ENCODE results near the gene SERINC3. TPM values are rescaled to one million over a fixed set of nuclear protein-coding genes. Genes with fewer than 3 reads are reported as not detected.

Gene SERINC3
- total and polyA plus RNA-seq, 2 experiments from 2014 or later = 18.1 to 33.0 TPM

- TF ChIP-seq EZH2phosphoT487 (IDR thresholded peaks at IDR 0.05; ENCODE audit: unreplicated experiment) = no peak
- no peak for TF ChIP-seq REST (IDR thresholded peaks at IDR 0.05; ENCODE audit: unreplicated experiment)
- TF ChIP-seq ZNF114 (CRISPR knock-in tag; IDR thresholded peaks at IDR 0.05) = no peak
- no peak for TF ChIP-seq NANOG (IDR thresholded peaks at IDR 0.05; ENCODE audit: borderline replicate concordance)
- TF ChIP-seq ETS1 (IDR thresholded peaks at IDR 0.05) = no peak
- TF ChIP-seq ZNF331 (CRISPR knock-in tag; IDR thresholded peaks at IDR 0.05; ENCODE audit: low read depth) = no peak
- no peak for TF ChIP-seq EZH2 (IDR thresholded peaks at IDR 0.05; ENCODE audit: low read depth, unreplicated experiment)
Observed at GRCh38 chr20:44465001-44465560, 56.8 kb downstream of the SERINC3 start (continued).

GRCh38 chr20:44464514-44464913, 57.4 kb downstream of the SERINC3 start:
- Histone ChIP-seq H3K4me2 (no peak overlapping the region), H3K27ac (ENCODE audit: low read depth) (0 out of 2 replicates have a peak overlapping the region, but pooled peaks have one; percentile 19), H3K4me1 (ENCODE audit: insufficient read depth) (no peaks in the 10 kb centered on the region; the same call in 1 of the 2 replicates), H3K4me3 (no peak overlapping the region), H3K79me2 (replicated peaks; ENCODE audit: insufficient read depth) (no peaks in the 10 kb centered on the region), H2AFZ (no peak overlapping the region; the same call in 1 of the 2 replicates), H3K36me3 (ENCODE audit: insufficient read depth) (no peaks in the 10 kb centered on the region), H3F3A (replicated peaks; ENCODE audit: low read depth) (no peaks in the 10 kb centered on the region), H3K27me3 (ENCODE audit: insufficient read depth) (no peaks in the 10 kb centered on the region), H3K9me2 (ENCODE audit: insufficient read depth) (no peaks in the 10 kb centered on the region), H4K20me1 (replicated peaks; ENCODE audit: insufficient read depth) (no peaks in the 10 kb centered on the region)
- TF ChIP-seq STAT1 (IDR thresholded peaks at IDR 0.05; ENCODE audit: unreplicated experiment) = no peak
- TF ChIP-seq ZNF331 (CRISPR knock-in tag; IDR thresholded peaks at IDR 0.05; ENCODE audit: low read depth) = no peak
- TF ChIP-seq ETS1 (IDR thresholded peaks at IDR 0.05) = no peak
- H3K9me3 Mint-ChIP-seq = no peaks in the 10 kb centered on the region
- DNase-seq (ENCODE audit: low spot score) = no peak
- ATAC-seq = no peak
- peaks cover 14% of the 10 kb centered on the region; the same call in 2 of the 3 replicates for H3K4me1 Mint-ChIP-seq
- H3K27ac Mint-ChIP-seq = no peak overlapping the region
- H3K27me3 Mint-ChIP-seq (ENCODE audit: insufficient read depth, low read depth, poor library complexity) = peaks cover 5% of the 10 kb centered on the region
- H3K4me3 Mint-ChIP-seq = no peak overlapping the region
- no peaks in the 10 kb centered on the region for H3K36me3 Mint-ChIP-seq (ENCODE audit: low read depth)

Data from GM23338 (cell line).